DOHH2 (cell line): ENCODE results near the gene PHF21A.

ENCODE experiments used
- CTCF ChIP-seq: fragments of 200-600 bp; sonication (generic); IDR thresholded peaks from one replicate; pipeline ENCODE4 v1.5.1; 2014; ENCODE audit warnings: antibody characterized with exemption, mild to moderate bottlenecking, low read depth, low read length; ENCODE audit not compliant: poor library complexity, severe bottlenecking
- EZH2phosphoT487 ChIP-seq: fragments of 200-600 bp; sonication (generic); IDR thresholded peaks from 2 replicates; pipeline ENCODE4 v1.6.1; 2017; ENCODE audit warnings: borderline replicate concordance, mild to moderate bottlenecking, antibody characterized with exemption, low read length, moderate library complexity, mixed read lengths

- no peak for TF ChIP-seq CTCF
- no peak for TF ChIP-seq EZH2phosphoT487
These were observed 220.2 kb downstream of the PHF21A start for GRCh38 chr11:45900916-45901617.
